GM12873 (cell line): ENCODE measurements around the gene BACH2.

Experiments used
- TF ChIP-seq, protein P1 (sequence below): IDR thresholded peaks from 2 replicates; pipeline ENCODE4 v1.5.1; 2012; ENCODE audit warnings: low read depth, mild to moderate bottlenecking, moderate library complexity, low read length, control low read depth; ENCODE audit not compliant: insufficient read depth; ENCODE audit errors: missing control alignments

BACH2 gene

DNA sequence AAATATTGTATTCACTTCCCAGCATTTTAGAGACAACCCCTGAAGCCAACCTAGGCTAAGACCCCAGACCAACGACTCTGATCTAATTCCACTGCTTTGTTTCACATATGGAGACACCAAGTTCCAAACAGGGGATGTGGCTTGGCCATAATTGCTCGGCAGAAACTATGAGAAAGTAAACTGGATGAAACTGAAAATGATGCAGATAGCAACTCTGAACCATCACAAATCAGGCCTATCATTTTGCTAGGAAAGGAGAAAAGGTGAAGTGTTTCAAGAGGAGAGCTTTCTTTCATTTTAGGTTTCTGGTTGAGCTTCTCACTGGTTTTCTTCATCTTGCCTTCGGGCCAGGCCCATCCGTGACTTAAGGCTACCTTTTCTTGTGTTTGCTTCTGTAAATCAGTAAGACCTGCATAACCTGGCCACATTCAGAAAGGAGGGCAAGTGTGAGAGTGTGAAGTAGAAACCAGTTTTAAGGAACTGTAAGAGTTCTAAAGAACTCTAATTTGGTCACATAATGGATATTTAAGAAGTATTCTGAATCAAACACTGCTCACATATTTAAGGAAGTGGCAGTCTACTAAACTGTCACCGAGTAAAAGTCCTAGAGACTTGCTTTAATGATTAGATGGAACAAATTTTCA lies 105.8 kb downstream of the BACH2 start:
- TF ChIP-seq, protein P1, sequence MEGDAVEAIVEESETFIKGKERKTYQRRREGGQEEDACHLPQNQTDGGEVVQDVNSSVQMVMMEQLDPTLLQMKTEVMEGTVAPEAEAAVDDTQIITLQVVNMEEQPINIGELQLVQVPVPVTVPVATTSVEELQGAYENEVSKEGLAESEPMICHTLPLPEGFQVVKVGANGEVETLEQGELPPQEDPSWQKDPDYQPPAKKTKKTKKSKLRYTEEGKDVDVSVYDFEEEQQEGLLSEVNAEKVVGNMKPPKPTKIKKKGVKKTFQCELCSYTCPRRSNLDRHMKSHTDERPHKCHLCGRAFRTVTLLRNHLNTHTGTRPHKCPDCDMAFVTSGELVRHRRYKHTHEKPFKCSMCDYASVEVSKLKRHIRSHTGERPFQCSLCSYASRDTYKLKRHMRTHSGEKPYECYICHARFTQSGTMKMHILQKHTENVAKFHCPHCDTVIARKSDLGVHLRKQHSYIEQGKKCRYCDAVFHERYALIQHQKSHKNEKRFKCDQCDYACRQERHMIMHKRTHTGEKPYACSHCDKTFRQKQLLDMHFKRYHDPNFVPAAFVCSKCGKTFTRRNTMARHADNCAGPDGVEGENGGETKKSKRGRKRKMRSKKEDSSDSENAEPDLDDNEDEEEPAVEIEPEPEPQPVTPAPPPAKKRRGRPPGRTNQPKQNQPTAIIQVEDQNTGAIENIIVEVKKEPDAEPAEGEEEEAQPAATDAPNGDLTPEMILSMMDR: no peak

DNA sequence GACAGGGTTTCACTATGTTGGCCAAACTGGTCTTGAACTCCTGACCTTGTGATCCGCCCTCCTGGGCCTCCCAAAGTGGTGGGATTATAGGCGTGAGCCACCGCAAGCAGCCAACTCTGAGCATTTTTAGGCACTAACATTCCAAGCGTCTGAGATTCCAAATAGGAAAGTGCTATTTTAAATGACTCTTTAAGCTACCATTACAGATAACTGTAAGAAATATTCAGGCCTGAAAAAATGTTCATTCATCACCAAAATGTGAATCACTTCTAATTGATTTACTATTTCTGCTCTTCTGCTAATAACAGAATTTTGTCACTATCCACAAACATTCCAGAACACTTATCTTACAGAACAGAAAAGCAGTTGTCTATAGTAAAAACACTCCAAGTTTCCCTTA lies 106.5 kb downstream of the BACH2 start:
- TF ChIP-seq, protein P1: no peak

DNA sequence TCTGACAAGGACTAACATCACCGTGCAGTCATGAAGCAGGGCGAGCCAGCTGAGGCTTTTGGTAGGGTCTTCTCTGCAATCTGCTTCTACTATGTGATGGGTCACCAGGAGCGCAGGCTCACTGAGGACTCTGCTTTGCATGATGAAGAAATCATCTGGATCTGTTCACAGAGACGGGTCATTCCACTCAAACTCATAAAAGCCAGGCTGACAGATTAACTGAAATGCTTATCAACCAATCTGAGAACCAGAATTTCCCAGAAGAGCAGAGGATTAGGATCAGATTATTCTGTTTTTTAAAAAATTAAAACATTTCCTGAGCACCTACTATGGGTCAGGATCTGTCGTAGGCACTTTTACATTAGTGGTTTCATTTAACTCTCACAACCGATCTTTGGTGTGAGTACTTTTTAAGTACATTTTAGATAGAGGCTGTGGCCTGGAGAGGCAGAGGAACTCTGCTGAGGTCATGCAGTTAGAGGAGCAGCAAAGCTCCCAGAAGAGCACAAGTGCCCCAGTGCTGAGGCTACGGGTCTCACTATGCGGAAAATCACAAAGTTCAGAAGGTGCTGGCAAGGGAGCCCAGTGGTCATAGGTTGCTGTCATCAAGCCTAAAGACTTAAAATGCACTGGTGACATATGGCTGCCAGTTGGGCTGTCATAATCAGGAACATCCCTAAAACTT lies 109.1 kb downstream of the BACH2 start:
- TF ChIP-seq, protein P1: no peak

DNA sequence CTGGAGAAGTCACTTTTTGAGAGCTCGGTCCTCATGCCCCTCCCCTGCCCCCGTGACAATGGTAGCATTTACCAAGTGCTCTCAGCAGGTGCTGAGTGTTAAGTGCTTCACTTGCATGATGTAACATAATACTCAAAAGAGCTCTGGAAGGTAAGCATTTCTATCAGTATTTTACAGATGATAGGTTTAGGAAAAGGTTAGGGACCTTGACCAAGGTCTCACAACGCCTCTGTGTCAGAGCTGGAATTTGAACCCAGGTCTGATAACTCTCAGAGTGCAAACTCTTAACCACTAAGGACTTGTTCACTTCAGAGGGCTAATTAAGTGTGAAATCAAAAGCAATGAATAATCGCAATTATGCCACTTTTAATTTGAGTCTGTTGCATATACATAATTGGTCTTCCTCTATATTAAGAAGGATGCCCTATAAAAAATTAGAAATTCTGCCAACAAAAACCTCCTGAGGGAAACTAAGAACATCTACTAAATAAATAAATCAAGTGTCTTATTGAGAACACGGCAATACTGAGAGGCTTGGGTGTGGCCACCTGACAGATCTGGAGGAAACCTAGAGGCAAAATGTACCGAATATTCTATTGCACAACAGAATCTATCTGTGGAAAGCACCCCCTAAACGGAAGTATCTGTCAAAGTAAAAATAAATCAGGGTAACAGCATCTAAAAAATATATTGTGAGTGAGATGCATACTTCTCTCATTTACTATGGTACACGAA lies 109.8 kb downstream of the BACH2 start:
- TF ChIP-seq, protein P1: no peak

DNA sequence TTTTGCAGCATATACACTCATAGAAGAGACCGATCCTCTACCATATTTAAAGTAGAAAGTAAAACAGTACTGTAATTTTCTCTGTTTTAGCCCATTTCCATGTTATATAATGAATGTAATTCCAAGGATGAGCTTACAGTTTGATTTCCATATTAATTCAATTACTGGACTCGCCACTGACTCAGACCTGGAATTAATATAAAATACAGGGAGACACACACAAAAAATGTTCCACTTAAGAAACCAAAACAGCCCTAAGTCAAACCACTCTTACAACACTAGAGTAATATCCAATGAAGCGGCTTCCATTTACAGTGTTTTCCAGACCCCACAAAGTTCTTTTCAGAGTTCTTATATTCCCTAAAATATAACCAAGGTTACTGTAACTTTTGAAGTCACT lies 110.6 kb downstream of the BACH2 start:
- TF ChIP-seq, protein P1: no peak

DNA sequence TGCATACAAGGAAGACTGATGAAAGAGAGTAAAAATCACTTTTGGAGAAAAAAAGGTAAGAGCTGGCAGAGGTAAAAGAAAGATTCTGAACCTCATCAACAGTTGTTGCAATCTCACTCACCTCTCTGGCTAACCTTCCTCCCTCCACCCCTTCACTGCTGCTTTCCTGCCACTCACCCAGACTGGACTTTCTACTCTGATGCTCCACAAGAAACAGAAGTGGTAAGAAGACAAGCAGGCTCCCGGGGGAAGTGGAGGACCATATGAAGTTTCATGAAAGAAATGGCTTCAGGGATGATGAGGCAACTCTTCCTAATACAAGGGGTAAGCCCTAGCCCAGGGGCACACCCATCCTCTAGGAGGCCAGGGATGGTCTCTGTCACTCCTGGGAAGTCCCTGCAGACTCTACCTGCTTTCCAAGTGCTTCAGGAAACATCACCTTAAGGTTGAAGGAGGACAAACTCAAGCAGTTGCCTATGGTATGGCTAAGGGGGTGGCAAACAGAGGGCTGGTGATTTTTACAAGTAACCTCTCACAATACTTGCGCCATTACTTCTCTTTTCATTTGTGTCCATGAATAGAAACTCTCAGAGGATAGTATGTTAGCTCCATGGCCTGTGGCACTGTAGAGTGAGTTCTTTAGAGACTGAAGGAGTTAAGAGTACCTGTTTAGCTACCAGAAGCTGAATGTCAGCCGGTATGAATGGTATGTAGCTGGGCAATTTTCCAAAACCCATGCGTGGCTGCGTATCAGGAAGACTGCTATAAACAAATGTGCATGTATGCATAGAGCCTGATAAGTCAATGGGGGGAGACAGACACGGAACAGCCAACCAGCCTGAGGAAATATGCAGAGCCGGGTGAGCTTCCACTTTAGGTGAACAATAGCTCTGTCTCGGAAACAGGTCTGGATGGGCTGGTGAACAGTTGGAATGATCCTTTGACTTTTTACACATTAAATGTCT lies 112.0 kb downstream of the BACH2 start:
- TF ChIP-seq, protein P1: no peak
